Mesothelial cell of epicardium (in vitro differentiated cells): ENCODE results near the gene ATG12. TPM values are rescaled to one million over a fixed set of nuclear protein-coding genes. Genes with fewer than 3 reads are reported as not detected.
"Not testable (repeated sequence)": the region's sequence is repeated elsewhere in the genome, so short reads cannot be mapped to it uniquely, and the experiment has no call there.

ENCODE experiments used
- DNase-seq, 2 experiments: peaks; one replicate each; pipeline ENCODE4 v3.0.0; 2021; ENCODE audit warnings: low spot score in 2 of 2; ENCODE audit not compliant: unreplicated experiment in 2 of 2
- H3K27ac Mint-ChIP-seq: 2 replicates; pipeline ENCODE4 v1.8.0; 2021; ENCODE audit warnings: mixed read lengths
- H3K27me3 Mint-ChIP-seq: 2 replicates; pipeline ENCODE4 v1.8.0; 2021; ENCODE audit warnings: low read depth, mixed read lengths
- H3K36me3 Mint-ChIP-seq: 2 replicates; pipeline ENCODE4 v1.8.0; 2021; ENCODE audit warnings: mixed read lengths
- H3K4me1 Mint-ChIP-seq: 2 replicates; pipeline ENCODE4 v1.8.0; 2021; ENCODE audit warnings: mixed read lengths
- H3K4me3 Mint-ChIP-seq: 2 replicates; pipeline ENCODE4 v1.8.0; 2021; ENCODE audit warnings: mild to moderate bottlenecking, moderate library complexity, mixed read lengths
- H3K9me3 Mint-ChIP-seq: 2 replicates; pipeline ENCODE4 v1.8.0; 2021; ENCODE audit warnings: mixed read lengths
- total RNA-seq: library from RNA; stranded (reverse); gene quantifications from 3 replicates; pipeline ENCODE4 v1.2.1, GENCODE V29; 2021
- TF ChIP-seq, protein P1 (sequence below): fragments of 200-600 bp; sonication (generic); IDR thresholded peaks from one replicate; pipeline ENCODE4 v1.5.0; 2021; ENCODE audit warnings: antibody characterized with exemption; ENCODE audit not compliant: unreplicated experiment

The ATG12 gene
- 40.2 to 46.7 TPM (median 43.0 TPM) in 3 replicates for total RNA-seq

DNA sequence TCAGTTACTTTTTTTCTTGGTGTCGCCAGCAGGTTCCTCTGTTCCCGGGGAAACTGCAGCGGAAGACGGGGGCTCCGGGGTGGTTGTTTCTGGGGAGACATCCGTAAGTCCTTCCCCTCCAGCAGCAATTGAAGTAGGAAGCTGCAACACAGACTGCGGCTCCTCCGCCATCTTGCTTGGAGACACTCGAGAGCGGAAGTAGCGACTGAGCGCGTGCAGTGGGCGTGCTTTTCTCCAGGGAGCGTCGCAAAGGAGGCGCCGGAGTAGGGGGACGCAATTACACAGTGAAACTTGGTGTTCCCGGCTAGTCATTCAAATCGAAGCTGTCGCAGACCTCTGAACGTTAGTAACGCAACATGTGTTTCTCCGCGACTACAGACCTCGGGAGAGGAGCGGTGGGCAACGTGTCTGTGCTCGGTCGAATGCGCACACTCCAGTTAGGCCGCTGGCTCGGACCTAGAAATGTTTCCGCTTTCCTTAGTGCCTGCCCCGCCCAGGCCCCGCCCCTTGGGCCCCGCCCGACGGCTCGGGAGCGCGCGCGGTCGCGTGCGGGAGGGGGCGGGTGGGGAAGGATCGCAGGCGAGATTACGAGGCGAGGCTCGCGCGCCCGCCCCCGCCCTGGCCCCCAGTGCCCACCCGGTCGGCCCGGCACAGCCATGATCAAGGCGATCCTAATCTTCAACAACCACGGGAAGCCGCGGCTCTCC is at the start of gene ATG12, which contains the start of gene AP3S1:
ATG12 (minus strand) TSS at position 184 of the 707 bp plus-strand sequence; CDS start at position 171, 13 bp downstream.
AP3S1 (plus strand) TSS at position 554 of the 707 bp plus-strand sequence; CDS start at position 657, 103 bp downstream.
- no peaks in the 10 kb centered on the region for H3K27me3 Mint-ChIP-seq
- H3K36me3 Mint-ChIP-seq: peaks cover 8% of the 10 kb centered on the region
- H3K27ac Mint-ChIP-seq: peak within 1 kb of the TSS; percentile 100
- peaks cover 42% of the 10 kb centered on the region for H3K4me1 Mint-ChIP-seq
- DNase-seq: peak; percentile 77 to 88
- peak within 1 kb of the TSS; percentile 97 for H3K4me3 Mint-ChIP-seq
- TF ChIP-seq, protein P1, sequence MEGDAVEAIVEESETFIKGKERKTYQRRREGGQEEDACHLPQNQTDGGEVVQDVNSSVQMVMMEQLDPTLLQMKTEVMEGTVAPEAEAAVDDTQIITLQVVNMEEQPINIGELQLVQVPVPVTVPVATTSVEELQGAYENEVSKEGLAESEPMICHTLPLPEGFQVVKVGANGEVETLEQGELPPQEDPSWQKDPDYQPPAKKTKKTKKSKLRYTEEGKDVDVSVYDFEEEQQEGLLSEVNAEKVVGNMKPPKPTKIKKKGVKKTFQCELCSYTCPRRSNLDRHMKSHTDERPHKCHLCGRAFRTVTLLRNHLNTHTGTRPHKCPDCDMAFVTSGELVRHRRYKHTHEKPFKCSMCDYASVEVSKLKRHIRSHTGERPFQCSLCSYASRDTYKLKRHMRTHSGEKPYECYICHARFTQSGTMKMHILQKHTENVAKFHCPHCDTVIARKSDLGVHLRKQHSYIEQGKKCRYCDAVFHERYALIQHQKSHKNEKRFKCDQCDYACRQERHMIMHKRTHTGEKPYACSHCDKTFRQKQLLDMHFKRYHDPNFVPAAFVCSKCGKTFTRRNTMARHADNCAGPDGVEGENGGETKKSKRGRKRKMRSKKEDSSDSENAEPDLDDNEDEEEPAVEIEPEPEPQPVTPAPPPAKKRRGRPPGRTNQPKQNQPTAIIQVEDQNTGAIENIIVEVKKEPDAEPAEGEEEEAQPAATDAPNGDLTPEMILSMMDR: no peak
- no peaks in the 10 kb centered on the region for H3K9me3 Mint-ChIP-seq

DNA sequence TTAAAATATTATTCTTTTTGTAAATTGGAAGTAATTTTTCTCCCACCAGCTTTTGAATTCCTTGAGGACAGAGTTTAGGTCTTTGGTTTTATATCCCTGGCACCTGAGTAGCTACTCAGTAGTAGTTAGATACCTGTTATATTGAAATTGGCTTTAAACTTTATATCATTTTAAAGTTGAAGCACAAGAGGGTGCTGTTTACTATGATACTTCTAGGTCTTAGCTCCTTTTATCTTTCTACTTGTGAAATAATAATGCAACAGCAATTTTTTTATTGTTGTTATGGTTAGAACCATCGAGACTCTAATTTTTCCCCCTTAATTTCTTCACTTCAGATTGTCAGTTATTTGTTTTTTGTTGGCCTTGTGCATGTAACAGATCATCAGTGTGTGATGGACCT is 46.7 kb upstream of the ATG12 start:
- no peak for DNase-seq
- Mint-ChIP-seq H3K4me3 (no peak overlapping the region), H3K9me3 (no peaks in the 10 kb centered on the region), H3K27ac (no peak overlapping the region), H3K27me3 (no peaks in the 10 kb centered on the region), H3K36me3 (no peaks in the 10 kb centered on the region), H3K4me1 (no peaks in the 10 kb centered on the region)
- TF ChIP-seq, protein P1: no peak

DNA sequence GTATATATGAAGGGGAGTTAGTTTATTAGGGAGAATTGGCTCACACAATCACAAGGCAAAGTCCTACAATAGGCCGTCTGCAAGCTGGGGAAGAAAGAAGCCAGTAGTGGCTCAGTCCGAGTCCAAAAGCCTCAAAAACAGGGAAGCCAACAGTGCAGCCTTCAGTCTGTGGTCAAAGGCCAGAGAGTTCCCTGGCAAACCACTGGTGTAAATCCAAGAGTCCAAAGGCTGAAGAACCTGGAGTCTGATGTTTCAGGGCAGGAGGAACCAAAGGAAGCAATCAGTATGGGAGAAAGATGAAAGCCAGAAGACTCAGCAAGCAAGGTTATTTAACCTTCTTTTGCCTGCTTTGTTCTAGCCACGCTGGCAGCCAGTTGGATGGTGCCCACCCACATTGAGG is 43.8 kb upstream of the ATG12 start:
- H3K36me3 Mint-ChIP-seq: peaks cover 23% of the 10 kb centered on the region
- not testable (repeated sequence) for DNase-seq, H3K27me3 Mint-ChIP-seq, H3K4me3 Mint-ChIP-seq, H3K27ac Mint-ChIP-seq, H3K4me1 Mint-ChIP-seq
- peaks cover 15% of the 10 kb centered on the region for H3K9me3 Mint-ChIP-seq

DNA sequence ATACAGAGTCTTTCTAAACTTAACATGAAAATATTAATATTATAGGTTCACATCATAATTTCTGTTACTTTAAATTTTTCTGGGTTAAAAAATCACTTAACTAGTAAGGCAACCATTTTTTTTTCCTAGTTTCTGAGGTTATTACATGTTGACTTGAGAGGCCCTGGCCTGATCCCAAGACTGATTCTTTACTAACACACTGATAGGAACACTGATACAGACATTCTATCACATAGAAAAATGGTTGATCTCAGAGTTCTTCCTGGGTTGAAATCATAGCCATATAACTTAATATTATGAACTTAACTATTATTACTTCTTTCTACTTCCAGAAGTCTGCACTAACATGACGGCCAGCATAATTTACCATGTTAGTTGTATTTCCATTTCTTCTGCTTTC is 43.3 kb upstream of the ATG12 start:
- H3K4me1 Mint-ChIP-seq: no peaks in the 10 kb centered on the region
- H3K9me3 Mint-ChIP-seq: peaks cover 20% of the 10 kb centered on the region
- H3K36me3 Mint-ChIP-seq: peaks cover 28% of the 10 kb centered on the region
- no peak overlapping the region for H3K4me3 Mint-ChIP-seq
- DNase-seq: no peak
- no peak overlapping the region for H3K27ac Mint-ChIP-seq
- H3K27me3 Mint-ChIP-seq: no peaks in the 10 kb centered on the region
- TF ChIP-seq, protein P1: no peak

DNA sequence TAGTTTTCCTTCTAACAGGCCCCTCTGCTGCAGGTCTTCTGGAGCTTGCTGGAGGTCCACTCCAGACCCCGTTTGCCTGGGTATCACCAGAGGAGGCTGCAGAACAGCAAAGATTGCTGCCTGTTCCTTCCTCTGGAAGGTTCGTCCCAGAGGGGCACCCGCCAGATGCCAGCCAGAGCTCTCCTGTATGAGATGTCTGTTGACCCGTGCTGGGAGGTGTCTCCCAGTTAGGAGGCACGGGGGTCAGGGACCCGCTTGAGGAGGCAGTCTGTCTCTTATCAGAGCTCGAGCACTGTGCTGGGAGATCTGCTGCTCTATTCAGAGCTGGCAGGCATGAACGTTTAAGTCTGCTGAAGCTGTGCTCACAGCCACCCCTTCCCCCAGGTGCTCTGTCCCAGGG is 41.1 kb upstream of the ATG12 start:
- Mint-ChIP-seq H3K36me3 (peaks cover 50% of the 10 kb centered on the region), H3K9me3 (peaks cover 38% of the 10 kb centered on the region)
- not testable (repeated sequence) for H3K27ac Mint-ChIP-seq, H3K4me3 Mint-ChIP-seq, H3K4me1 Mint-ChIP-seq, H3K27me3 Mint-ChIP-seq, DNase-seq

DNA sequence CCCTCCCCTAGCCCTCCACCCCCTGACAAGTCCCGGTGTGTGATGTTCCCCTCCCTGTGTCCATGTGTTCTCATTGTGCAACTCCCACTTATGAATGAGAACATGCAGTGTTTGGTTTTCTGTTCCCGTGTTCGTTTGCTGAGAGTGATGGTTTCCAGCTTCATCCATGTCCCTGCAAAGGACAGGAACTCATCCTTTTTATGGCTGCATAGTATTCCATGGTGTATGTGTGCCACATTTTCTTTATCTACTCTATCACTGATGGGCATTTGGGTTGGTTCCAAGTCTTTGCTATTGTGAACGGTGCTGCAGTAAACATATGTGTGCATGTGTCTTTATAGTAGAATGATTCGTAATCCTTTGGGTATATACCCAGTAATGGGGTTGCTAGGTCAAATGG is 36.0 kb upstream of the ATG12 start:
- H3K27me3 Mint-ChIP-seq, DNase-seq, H3K27ac Mint-ChIP-seq, H3K4me1 Mint-ChIP-seq, H3K4me3 Mint-ChIP-seq: not testable (repeated sequence)
- Mint-ChIP-seq H3K9me3 (peaks cover 38% of the 10 kb centered on the region), H3K36me3 (peaks cover 65% of the 10 kb centered on the region)

DNA sequence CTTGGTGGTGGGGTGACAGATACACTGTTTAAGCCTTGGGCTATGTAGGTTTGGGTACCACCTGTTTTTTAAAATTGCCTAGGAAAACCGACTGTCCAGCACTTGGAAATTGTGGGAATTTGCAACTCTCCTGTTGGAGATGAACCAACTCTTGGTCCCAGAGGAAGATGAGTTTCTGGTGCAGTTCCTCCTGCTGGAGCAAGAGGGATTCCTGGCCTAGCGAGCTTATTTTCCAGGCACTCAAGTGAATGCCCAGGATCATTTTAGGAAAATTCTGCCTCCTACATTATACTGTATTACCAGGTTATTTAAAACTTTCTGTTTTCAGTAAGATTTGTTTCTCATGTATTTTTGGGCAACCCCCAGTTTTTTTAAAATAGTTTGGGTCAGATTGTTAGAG is 34.1 kb upstream of the ATG12 start:
- H3K36me3 Mint-ChIP-seq: peaks cover 59% of the 10 kb centered on the region
- H3K4me1 Mint-ChIP-seq: no peaks in the 10 kb centered on the region
- no peak overlapping the region for H3K27ac Mint-ChIP-seq
- no peak for DNase-seq
- H3K4me3 Mint-ChIP-seq: no peak overlapping the region
- TF ChIP-seq, protein P1: no peak
- no peaks in the 10 kb centered on the region for H3K27me3 Mint-ChIP-seq
- peaks cover 26% of the 10 kb centered on the region for H3K9me3 Mint-ChIP-seq
